ENCODE data around the gene RHOG.
A peak's percentile ranks its signal among the peaks of the same experiment; 100 is the strongest.

RHOG gene

DNA sequence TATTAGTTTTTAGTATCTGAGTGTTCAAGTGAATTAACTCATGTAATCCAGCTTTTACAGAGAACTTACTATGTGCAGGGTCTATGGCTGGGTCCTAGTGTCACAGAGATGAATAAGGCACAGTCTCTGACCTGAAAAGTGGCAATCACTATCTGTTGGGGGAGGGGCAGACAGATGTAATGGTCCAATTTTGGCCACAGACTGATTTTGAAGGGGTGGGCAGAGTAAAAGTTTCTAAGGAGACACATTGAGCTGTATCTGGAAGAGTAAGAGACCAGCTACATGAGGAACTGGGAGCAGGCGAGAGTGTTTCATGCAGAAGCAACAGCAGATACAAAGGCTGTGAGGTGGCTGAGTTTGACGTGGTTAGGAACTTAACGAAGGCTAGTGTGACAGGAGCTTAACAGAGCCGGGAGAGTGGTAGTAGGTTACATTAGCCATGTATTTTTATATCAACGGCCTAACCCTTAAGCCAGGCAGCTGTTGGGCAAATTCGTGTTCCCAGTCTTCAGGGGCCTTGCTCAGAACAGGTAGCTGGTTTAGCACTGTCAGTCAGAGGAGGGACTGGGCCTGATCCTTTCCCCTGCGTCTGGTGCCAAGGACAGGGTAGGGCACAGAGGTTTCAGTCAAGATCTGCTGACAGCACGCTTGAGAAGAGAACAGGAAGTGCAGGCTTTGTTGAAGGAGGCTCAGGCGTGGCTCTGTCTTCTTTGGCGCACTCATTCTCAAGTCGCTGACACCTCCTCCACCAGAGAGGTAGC, 13.3 kb upstream of the RHOG start:
- H3K4me3 ChIP-seq (ENCODE audit: low read length), result peak overlapping the region; percentile 74
- peak; percentile 74 for DNase-seq (ENCODE audit: low read depth)
- TF ChIP-seq, protein P1, sequence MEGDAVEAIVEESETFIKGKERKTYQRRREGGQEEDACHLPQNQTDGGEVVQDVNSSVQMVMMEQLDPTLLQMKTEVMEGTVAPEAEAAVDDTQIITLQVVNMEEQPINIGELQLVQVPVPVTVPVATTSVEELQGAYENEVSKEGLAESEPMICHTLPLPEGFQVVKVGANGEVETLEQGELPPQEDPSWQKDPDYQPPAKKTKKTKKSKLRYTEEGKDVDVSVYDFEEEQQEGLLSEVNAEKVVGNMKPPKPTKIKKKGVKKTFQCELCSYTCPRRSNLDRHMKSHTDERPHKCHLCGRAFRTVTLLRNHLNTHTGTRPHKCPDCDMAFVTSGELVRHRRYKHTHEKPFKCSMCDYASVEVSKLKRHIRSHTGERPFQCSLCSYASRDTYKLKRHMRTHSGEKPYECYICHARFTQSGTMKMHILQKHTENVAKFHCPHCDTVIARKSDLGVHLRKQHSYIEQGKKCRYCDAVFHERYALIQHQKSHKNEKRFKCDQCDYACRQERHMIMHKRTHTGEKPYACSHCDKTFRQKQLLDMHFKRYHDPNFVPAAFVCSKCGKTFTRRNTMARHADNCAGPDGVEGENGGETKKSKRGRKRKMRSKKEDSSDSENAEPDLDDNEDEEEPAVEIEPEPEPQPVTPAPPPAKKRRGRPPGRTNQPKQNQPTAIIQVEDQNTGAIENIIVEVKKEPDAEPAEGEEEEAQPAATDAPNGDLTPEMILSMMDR (IDR thresholded peaks at IDR 0.05; ENCODE audit: insufficient read depth, low read depth, low read length, missing control alignments), result no peak

DNA sequence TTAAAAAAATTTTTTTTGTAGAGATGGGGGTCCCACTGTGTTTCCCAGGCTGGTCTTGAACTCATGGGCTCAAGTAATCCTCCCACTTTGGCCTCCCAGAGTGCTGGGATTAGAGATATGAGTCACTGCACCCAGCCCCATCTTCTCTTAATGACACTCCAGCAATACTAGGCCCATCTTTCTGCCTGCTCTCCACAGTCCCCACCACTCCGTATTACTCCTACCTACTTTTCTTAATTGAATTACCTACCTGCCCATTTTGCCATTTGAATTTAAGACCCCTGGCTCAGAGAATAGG, 12.7 kb upstream of the RHOG start:
- no peak for DNase-seq (ENCODE audit: low read depth)
- H3K4me3 ChIP-seq (ENCODE audit: low read length), result no peak overlapping the region
- TF ChIP-seq, protein P1 (IDR thresholded peaks at IDR 0.05; ENCODE audit: insufficient read depth, low read depth, low read length, missing control alignments), result no peak

DNA sequence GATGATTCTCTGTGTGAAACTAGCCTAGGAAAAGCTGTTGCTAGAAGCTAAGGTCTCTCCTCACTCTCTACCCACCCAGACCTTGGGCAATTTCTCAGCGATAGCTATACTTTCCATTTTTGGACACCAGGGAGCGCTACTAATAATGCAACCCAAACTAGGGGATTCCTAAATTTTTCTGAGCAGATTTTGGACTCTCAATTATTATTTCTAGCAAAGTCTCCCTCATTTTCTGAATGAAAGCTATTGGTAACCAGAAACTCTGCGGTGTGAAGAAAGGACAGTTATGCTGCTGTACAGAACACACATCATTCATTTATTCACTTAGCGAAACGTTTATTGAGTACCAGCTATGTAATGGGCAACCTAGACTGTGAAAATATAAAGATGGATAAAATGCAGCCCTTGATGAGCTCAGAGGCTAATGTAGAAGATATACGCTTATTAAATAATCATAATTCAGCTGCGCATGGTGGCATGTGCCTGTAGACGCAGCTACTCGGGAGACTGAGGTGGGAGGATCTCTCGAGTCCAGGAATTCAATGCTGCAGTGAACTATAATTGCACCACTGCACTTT, 8.6 kb upstream of the RHOG start:
- H3K4me3 ChIP-seq (ENCODE audit: low read length), result no peak overlapping the region
- DNase-seq (ENCODE audit: low read depth), result peak; percentile 52
- TF ChIP-seq, protein P1 (IDR thresholded peaks at IDR 0.05; ENCODE audit: insufficient read depth, low read depth, low read length, missing control alignments), result peak; percentile 74

- TF ChIP-seq, protein P1 (IDR thresholded peaks at IDR 0.05; ENCODE audit: insufficient read depth, low read depth, low read length, missing control alignments), result no peak
- H3K4me3 ChIP-seq (ENCODE audit: low read length), result no peak overlapping the region
- DNase-seq (ENCODE audit: low read depth), result no peak
Measured at GRCh38 chr11:3845670-3846069, 4.9 kb upstream of the RHOG start.

DNA sequence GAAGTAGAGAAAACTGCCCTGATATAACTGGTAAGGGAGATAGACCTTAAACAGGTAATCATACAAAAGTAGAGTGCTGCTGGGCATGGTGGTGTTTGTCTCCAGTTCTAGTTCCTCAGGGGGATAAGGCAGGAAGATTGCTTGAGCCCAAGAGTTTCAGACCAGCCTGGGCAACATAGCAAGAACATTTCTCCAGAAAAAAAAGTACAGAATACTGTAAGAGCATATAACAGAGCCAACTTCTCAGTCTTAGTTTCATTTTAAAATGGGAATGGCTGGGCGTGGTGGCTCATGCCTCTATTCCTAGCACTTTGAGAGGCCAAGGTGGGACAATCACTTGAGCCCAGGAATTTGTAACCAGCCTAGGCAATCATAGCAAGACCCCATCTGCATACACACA, 4.5 kb upstream of the RHOG start:
- TF ChIP-seq, protein P1 (IDR thresholded peaks at IDR 0.05; ENCODE audit: insufficient read depth, low read depth, low read length, missing control alignments), result no peak
- no peak for DNase-seq (ENCODE audit: low read depth)
- H3K4me3 ChIP-seq (ENCODE audit: low read length), result no peak overlapping the region

DNA sequence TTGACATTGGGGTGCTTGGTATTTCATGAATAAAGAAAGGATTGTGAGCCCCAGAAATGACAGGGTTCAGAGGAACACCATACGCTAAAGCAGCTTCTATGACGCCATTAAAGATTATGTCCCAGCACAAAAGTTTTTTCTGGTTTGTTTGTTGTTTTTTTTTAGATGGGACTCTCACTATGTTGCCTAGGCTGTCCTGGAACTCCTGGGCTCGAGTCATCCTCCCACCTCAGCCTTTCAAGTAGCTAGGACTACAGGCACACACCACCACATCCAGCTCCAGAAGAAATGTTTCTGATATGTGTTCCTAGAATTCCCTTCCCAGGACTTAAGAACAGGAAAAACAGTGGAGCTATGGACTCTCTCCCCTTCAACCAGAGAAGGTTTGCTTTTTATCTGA, 2.6 kb upstream of the RHOG start:
- no peak for DNase-seq (ENCODE audit: low read depth)
- TF ChIP-seq, protein P1 (IDR thresholded peaks at IDR 0.05; ENCODE audit: insufficient read depth, low read depth, low read length, missing control alignments), result no peak

More for the DNA sequence above, 2.6 kb upstream of the RHOG start:
- no peak overlapping the region for H3K4me3 ChIP-seq (ENCODE audit: low read length)
